ENCODE measurements around the gene COQ3. TPM values are rescaled to one million over a fixed set of nuclear protein-coding genes. Genes with fewer than 3 reads are reported as not detected.

The COQ3 gene
- total and polyA plus RNA-seq, 3 experiments from 2014 or later, result 7.9 to 20.7 (median 18.9) TPM

DNA sequence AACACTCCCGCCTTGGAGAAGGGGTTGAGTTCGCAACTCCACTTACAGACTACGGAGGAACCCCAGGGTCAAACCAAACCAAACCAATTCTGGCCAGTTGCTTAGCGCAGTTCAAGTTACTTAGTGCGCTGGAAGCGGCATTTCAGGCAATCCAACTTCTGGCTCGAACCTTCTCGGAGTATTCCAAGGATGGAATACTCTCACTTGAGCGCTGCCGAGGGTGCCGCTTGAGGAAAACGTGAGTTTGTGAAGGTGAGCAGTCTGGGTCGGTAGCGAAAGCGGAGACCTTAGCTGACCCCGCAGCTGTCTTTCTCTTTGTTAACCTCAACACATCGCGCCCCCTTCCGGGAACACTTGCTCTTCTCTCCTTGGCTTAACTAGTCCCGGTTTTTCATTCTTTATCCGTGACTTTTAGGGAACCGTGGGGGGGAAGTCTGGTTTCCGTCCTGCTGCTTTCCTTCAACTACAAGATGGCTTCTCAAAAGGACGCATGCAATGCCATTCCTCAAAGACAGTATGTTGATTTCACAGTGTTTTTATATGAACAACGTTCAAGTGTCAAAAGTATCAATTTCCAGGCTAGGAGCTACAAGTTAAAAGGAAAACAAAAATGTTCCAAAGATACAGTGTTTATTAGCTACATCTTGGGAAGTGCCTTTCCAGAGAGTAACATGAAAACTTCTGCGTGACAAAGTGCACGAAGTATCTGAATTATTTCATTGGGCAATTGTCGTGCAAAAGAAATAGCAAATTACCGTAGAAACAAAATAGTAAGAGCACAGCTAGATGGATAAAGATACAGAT is 31.9 kb upstream of the COQ3 start:
- Histone ChIP-seq H3K36me3 (ENCODE audit: insufficient read depth, low read length) (peaks cover 2% of the 10 kb centered on the region), H3K27me3 (ENCODE audit: insufficient read depth, low read length, poor library complexity, severe bottlenecking) (no peaks in the 10 kb centered on the region), H3K4me1 (ENCODE audit: insufficient read depth, low read length) (peaks cover 52% of the 10 kb centered on the region), H3K27ac (ENCODE audit: low read depth, low read length) (peak overlapping the region; percentile 99), H3K9me3 (ENCODE audit: low read length) (no peaks in the 10 kb centered on the region), H3K4me3 (ENCODE audit: low read length) (peak overlapping the region; percentile 98)
- Mint-ChIP-seq H3K9me3 (no peaks in the 10 kb centered on the region), H3K4me1 (peaks cover 54 to 67% (median 60%) of the 10 kb centered on the region in 3 donors), H3K27ac (peak overlapping the region; percentile 96 to 100 (median 100)), H3K36me3 (peaks cover 4 to 47% (median 4%) of the 10 kb centered on the region in 3 donors), H3K27me3 (peaks cover 0 to 2% of the 10 kb centered on the region in 2 donors), H3K4me3 (peak overlapping the region; percentile 96 to 100 (median 98))
- CTCF ChIA-PET, result interaction anchor here (0.7 to 1.6 kb wide), 11 partner anchors 9 to 142 kb away, joined by 3 to 6 read pairs (median 3); partner anchors contain the start of gene CCNC
- POLR2A ChIA-PET, result interaction anchor here (0.9 to 1.9 kb wide), 4 partner anchors 8 to 478 kb away, joined by 3 to 6 read pairs (median 4); partner anchors contain the start of gene FBXL4
- peak in 4 of 5 donors; percentile 36 to 72 (median 50) for DNase-seq

DNA sequence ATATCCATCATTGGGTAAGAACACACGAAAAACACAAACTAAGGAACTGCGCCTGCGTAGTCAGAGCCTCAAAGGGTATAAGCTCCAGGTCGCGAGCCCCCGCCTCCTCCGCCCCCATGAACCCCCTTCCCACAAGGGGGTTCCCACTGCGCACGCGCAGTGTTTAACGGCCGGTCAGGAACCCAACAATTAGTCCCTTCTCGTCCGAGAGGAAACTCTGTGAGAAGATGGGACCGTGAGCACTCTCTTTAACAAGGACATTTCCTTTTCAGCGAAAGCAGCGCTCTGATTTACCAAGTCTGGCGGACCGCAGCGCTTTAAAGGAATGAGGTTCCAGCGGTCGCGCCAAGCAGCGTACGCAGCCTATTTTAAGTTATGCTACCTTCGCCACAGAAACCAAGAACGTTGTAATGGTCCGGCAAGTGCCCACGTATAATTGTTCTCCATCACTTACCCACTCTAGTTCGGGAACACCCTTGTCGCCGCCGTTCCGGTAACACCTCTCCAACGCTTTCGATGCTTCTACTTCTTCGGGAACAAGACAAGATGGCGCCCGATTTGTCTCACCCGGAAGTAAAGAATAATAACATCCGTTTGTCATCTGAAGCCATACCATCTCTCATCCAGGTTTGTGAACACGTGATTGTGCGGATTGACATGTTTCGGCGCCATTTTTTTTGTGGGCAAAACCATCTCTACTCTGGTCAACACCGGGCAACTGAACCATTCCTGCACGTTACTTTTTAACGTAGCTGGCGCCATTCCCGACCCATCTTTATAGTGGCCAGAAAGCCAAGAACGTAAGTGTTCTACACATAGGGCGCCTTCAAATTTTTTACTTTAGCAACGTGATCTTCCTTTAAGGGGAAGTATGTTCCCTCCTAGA is 31.0 kb upstream of the COQ3 start, which contains the start of gene PNISR:
Gene PNISR (minus strand): TSS at position 548 of the 886 bp plus-strand sequence. CDS start 10,649 bp downstream, outside the sequence.
- H3K4me3 ChIP-seq (ENCODE audit: low read length), result peak within 1 kb of the TSS; percentile 98
- DNase-seq, result peak; percentile 84 to 94 (median 92)
- H3K4me1 Mint-ChIP-seq, result peaks cover 62 to 76% (median 68%) of the 10 kb centered on the region in 3 donors

DNA sequence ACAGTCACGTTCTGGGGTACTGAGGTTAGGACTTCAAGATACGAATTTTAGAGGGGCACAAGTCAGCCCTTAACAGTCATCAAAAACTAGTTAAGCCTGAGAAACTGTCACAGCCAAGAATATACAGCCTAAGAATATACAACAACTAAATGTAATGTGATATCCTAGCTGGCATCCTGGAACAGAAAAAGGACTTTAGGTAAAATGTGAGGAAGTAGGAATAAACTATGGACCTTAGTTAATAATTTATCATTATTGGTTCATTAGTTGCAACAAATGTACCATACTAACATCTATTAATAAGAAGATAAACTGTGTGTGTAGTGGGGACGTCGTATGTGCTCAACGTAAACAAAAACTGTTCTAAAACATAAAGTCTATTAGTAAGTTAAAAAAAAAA is 30.0 kb upstream of the COQ3 start:
- peaks cover 65% of the 10 kb centered on the region for H3K4me1 ChIP-seq (ENCODE audit: insufficient read depth, low read length)
- ChIA-PET CTCF (no interaction called here), POLR2A (interaction anchor here (0.8 to 1.9 kb wide), 3 partner anchors 10 to 96 kb away, joined by 3 to 6 read pairs (median 3); no protein-coding TSS in a partner anchor)
- DNase-seq, result no peak
- peaks cover 0 to 2% of the 10 kb centered on the region in 2 donors for H3K27me3 Mint-ChIP-seq
- H3K27me3 ChIP-seq (ENCODE audit: insufficient read depth, low read length, poor library complexity, severe bottlenecking), result no peaks in the 10 kb centered on the region
- H3K4me3 Mint-ChIP-seq, result peak overlapping the region; percentile 75 to 100 (median 98)
- peak overlapping the region; percentile 48 to 100 (median 88) for H3K27ac Mint-ChIP-seq
- H3K4me1 Mint-ChIP-seq, result peaks cover 67 to 84% (median 76%) of the 10 kb centered on the region in 3 donors
- peaks cover 4 to 44% (median 4%) of the 10 kb centered on the region in 3 donors for H3K36me3 Mint-ChIP-seq
- H3K4me3 ChIP-seq (ENCODE audit: low read length), result peak overlapping the region; percentile 98
- H3K27ac ChIP-seq (ENCODE audit: low read depth, low read length), result peak overlapping the region; percentile 99
- H3K36me3 ChIP-seq (ENCODE audit: insufficient read depth, low read length), result no peaks in the 10 kb centered on the region
- H3K9me3 ChIP-seq (ENCODE audit: low read length), result no peaks in the 10 kb centered on the region
- H3K9me3 Mint-ChIP-seq, result no peaks in the 10 kb centered on the region

More for the DNA sequence above, 31.0 kb upstream of the COQ3 start, which contains the start of gene PNISR:
- peaks cover 0 to 2% of the 10 kb centered on the region in 2 donors for H3K27me3 Mint-ChIP-seq
- Histone ChIP-seq H3K4me1 (ENCODE audit: insufficient read depth, low read length) (peaks cover 60% of the 10 kb centered on the region), H3K27me3 (ENCODE audit: insufficient read depth, low read length, poor library complexity, severe bottlenecking) (no peaks in the 10 kb centered on the region), H3K36me3 (ENCODE audit: insufficient read depth, low read length) (no peaks in the 10 kb centered on the region), H3K27ac (ENCODE audit: low read depth, low read length) (peak within 1 kb of the TSS; percentile 99), H3K9me3 (ENCODE audit: low read length) (no peaks in the 10 kb centered on the region)
- ChIA-PET CTCF (interaction anchor here (0.7 to 1.5 kb wide), 8 partner anchors 8 to 143 kb away, joined by 3 to 6 read pairs (median 3); partner anchors contain the start of gene CCNC), POLR2A (interaction anchor here (0.8 to 1.9 kb wide), 4 partner anchors 9 to 95 kb away, joined by 3 to 6 read pairs (median 4); no protein-coding TSS in a partner anchor)
- peak within 1 kb of the TSS; percentile 96 to 100 (median 98) for H3K4me3 Mint-ChIP-seq
- H3K9me3 Mint-ChIP-seq, result no peaks in the 10 kb centered on the region
- peaks cover 4 to 44% (median 4%) of the 10 kb centered on the region in 3 donors for H3K36me3 Mint-ChIP-seq
- H3K27ac Mint-ChIP-seq, result peak within 1 kb of the TSS; percentile 96 to 100 (median 100)

DNA sequence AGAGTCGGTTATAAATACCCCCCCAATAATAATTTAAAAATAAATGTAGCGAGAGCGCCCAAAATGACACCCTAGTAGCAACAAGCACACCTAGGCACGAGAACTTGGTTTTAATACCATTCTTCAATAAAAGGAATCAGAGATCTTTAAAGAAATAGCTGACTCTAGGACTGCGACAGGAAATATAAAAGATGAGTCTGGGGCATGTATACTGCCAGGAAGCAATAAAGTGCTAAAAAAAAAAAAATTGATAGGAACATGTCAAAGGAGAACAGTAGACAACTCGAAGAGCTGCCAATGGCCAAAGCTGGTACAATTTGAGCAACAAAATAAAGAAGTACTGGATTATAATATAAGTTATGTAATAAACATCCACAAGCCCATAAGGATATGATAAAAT is 28.9 kb upstream of the COQ3 start:
- H3K4me1 ChIP-seq (ENCODE audit: insufficient read depth, low read length), result peaks cover 72% of the 10 kb centered on the region
- no peak for DNase-seq
- H3K27me3 ChIP-seq (ENCODE audit: insufficient read depth, low read length, poor library complexity, severe bottlenecking), result no peaks in the 10 kb centered on the region
- H3K36me3 ChIP-seq (ENCODE audit: insufficient read depth, low read length), result no peaks in the 10 kb centered on the region
- no peak overlapping the region for H3K27ac ChIP-seq (ENCODE audit: low read depth, low read length)
- no peaks in the 10 kb centered on the region for H3K9me3 ChIP-seq (ENCODE audit: low read length)
- peak overlapping the region; percentile 75 to 100 (median 97) for H3K4me3 Mint-ChIP-seq
- peak overlapping the region in 4 of 8 donors; percentile 20 to 96 (median 70) for H3K27ac Mint-ChIP-seq
- H3K27me3 Mint-ChIP-seq, result peaks cover 0 to 2% of the 10 kb centered on the region in 2 donors
- ChIA-PET POLR2A (interaction anchor here (0.9 kb wide), 1 partner anchor 28 kb away, joined by 3 read pairs; no protein-coding TSS in a partner anchor), CTCF (interaction anchor here (1.6 kb wide), 1 partner anchor 11 kb away, joined by 5 read pairs; no protein-coding TSS in a partner anchor)
- no peaks in the 10 kb centered on the region for H3K9me3 Mint-ChIP-seq
- peaks cover 2 to 47% (median 4%) of the 10 kb centered on the region in 3 donors for H3K36me3 Mint-ChIP-seq
- H3K4me1 Mint-ChIP-seq, result peaks cover 70 to 89% (median 83%) of the 10 kb centered on the region in 3 donors
- H3K4me3 ChIP-seq (ENCODE audit: low read length), result no peak overlapping the region

DNA sequence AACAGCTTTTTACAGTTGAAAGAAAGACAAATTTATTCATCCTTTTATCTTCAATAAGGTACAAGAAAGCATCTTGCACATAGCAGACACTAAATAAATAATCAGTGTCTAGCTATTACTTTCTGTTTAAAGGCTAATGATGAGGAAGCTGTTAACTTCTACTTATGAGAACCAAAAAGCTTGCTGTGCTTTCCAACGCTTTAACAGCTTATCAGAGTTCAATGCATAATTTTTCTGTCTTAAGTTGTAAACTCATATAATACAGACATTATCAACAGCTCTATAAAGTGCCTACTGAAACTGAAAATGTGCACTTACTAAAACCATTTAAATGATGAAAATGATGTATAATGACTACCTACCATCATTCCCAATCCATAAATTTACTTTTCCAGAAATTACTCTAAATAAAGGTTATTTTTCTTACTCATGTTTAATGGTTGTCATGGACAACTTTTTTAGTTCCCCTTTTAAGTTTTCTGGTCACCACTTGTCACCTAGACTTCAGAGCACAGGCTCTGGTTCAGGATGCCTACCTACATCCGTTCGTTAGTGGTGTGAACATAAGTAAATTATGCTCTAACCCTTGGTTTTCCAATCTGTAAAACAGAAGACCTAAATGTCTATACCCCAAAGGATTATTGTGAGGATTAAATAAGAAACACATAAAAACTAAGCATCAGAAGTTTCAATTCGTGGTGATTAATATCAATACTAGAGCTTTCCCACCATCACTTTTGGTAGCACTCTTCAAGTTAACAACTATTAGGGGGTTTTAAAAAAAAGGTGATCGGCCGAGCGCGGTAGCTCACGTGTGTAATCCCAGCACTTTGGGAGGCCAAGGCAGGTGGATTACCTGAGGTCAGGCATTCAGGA is 23.1 kb upstream of the COQ3 start:
- Mint-ChIP-seq H3K4me3 (peak overlapping the region; percentile 67 to 85 (median 75)), H3K9me3 (no peaks in the 10 kb centered on the region), H3K27ac (peak overlapping the region in 7 of 8 donors; percentile 34 to 79 (median 51)), H3K27me3 (peaks cover 0 to 2% of the 10 kb centered on the region in 2 donors), H3K4me1 (peaks cover 70 to 93% (median 86%) of the 10 kb centered on the region in 3 donors), H3K36me3 (peaks cover 4 to 49% (median 11%) of the 10 kb centered on the region in 3 donors)
- CTCF ChIA-PET, result interaction anchor here (0.8 to 1.6 kb wide), 2 partner anchors 9 to 11 kb away, joined by 4 to 6 read pairs; no protein-coding TSS in a partner anchor
- no peak overlapping the region for H3K27ac ChIP-seq (ENCODE audit: low read depth, low read length)
- H3K4me3 ChIP-seq (ENCODE audit: low read length), result no peak overlapping the region
- no peaks in the 10 kb centered on the region for H3K27me3 ChIP-seq (ENCODE audit: insufficient read depth, low read length, poor library complexity, severe bottlenecking)
- no peaks in the 10 kb centered on the region for H3K9me3 ChIP-seq (ENCODE audit: low read length)
- H3K36me3 ChIP-seq (ENCODE audit: insufficient read depth, low read length), result peaks cover under 1% of the 10 kb centered on the region
- POLR2A ChIA-PET, result interaction anchor here (0.6 to 1.2 kb wide), 2 partner anchors 23 to 98 kb away, joined by 3 to 7 read pairs; partner anchors contain the start of gene COQ3
- DNase-seq, result no peak
- peaks cover 66% of the 10 kb centered on the region for H3K4me1 ChIP-seq (ENCODE audit: insufficient read depth, low read length)

DNA sequence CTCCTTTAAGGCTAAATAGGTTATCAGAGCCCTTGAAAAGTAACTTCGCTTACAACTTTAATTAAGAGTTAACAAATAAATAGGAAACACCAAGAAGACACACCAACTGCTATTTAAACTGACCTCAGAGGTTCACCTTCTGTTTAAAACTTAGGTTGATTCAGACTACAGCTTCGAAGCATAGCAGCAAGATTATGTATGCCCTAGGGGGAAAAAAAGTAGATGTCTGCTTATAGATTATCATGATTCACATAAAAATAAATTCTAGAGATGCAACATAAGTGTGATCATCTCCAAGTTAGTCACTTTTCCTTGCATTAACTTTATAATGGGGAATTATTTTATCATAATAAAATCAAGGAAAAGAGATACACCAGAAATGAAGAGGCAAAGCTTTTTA is 22.2 kb upstream of the COQ3 start:
- DNase-seq, result no peak
- H3K36me3 Mint-ChIP-seq, result peaks cover under 1 to 48% (median 12%) of the 10 kb centered on the region in 3 donors
- peak overlapping the region in 1 of 8 donors; percentile 38 for H3K27ac Mint-ChIP-seq
- peaks cover 0 to 2% of the 10 kb centered on the region in 2 donors for H3K27me3 Mint-ChIP-seq
- POLR2A ChIA-PET, result interaction anchor here (0.6 kb wide), 1 partner anchor 99 kb away, joined by 3 read pairs; no protein-coding TSS in a partner anchor
- Histone ChIP-seq H3K27me3 (ENCODE audit: insufficient read depth, low read length, poor library complexity, severe bottlenecking) (no peaks in the 10 kb centered on the region), H3K4me1 (ENCODE audit: insufficient read depth, low read length) (peaks cover 56% of the 10 kb centered on the region), H3K9me3 (ENCODE audit: low read length) (no peaks in the 10 kb centered on the region), H3K4me3 (ENCODE audit: low read length) (no peak overlapping the region), H3K36me3 (ENCODE audit: insufficient read depth, low read length) (peaks cover 6% of the 10 kb centered on the region), H3K27ac (ENCODE audit: low read depth, low read length) (no peak overlapping the region)
- H3K9me3 Mint-ChIP-seq, result no peaks in the 10 kb centered on the region
- CTCF ChIA-PET, result interaction anchor here (1.6 kb wide), 1 partner anchor 10 kb away, joined by 6 read pairs; no protein-coding TSS in a partner anchor
- H3K4me3 Mint-ChIP-seq, result peak overlapping the region in 5 of 7 donors; percentile 21 to 45 (median 25)
- H3K4me1 Mint-ChIP-seq, result peaks cover 67 to 90% (median 83%) of the 10 kb centered on the region in 3 donors

Measured in CD8-positive, alpha-beta memory T cell (primary cell).